GM12878 (cell line): ENCODE data around the gene ZNF407. TPM values are rescaled to one million over a fixed set of nuclear protein-coding genes. Genes with fewer than 3 reads are reported as not detected.

Experiments used
- BHLHE40 ChIP-seq, 2 experiments: fragments of 450-650 bp in 1 of 2; IDR thresholded peaks; 2 replicates each; pipeline ENCODE4 v1.6.1; 2011 to 2017; ENCODE audit warnings: low read depth in 2 of 2, borderline replicate concordance in 1 of 2, improper control_type of control experiment in 1 of 2, low read length in 1 of 2, mild to moderate bottlenecking in 1 of 2
- BMI1 ChIP-seq: fragments of 450-650 bp; IDR thresholded peaks from 2 replicates; pipeline ENCODE4 v1.6.1; 2016; ENCODE audit warnings: mild to moderate bottlenecking, moderate library complexity, borderline replicate concordance
- CHD2 ChIP-seq: IDR thresholded peaks from 2 replicates; pipeline ENCODE4 v1.6.1; 2011; ENCODE audit warnings: low read depth, low read length, improper control_type of control experiment, borderline replicate concordance
- CREM ChIP-seq: IDR thresholded peaks from 2 replicates; pipeline ENCODE4 v1.6.1; 2014; ENCODE audit warnings: antibody characterized with exemption, low read depth
- E2F8 ChIP-seq: fragments of 450-650 bp; IDR thresholded peaks from 2 replicates; pipeline ENCODE4 v1.6.1; 2018; ENCODE audit warnings: mild to moderate bottlenecking, low read depth, moderate library complexity; ENCODE audit not compliant: partially characterized antibody
- ELK1 ChIP-seq: IDR thresholded peaks from 2 replicates; pipeline ENCODE4 v1.6.1; 2012; ENCODE audit warnings: low read depth, low read length, improper control_type of control experiment
- ETV6 ChIP-seq, 2 experiments: fragments of 450-650 bp in 1 of 2; IDR thresholded peaks in 1 of 2; conservative IDR thresholded peaks in 1 of 2; 2 replicates each; pipeline ENCODE4 v1.6.1; 2014; ENCODE audit warnings: antibody characterized with exemption in 1 of 2, borderline replicate concordance in 1 of 2, low read depth in 1 of 2, mild to moderate bottlenecking in 1 of 2, moderate library complexity in 1 of 2
- GATAD2B ChIP-seq: fragments of 450-650 bp; conservative IDR thresholded peaks from 2 replicates; pipeline ENCODE4 v1.6.1; 2017; ENCODE audit warnings: low read depth, mild to moderate bottlenecking, moderate library complexity
- POLR2A ChIP-seq: IDR thresholded peaks from 2 replicates; pipeline ENCODE4 v1.6.1; 2011; ENCODE audit warnings: low read depth, mild to moderate bottlenecking, low read length
- RELA ChIP-seq: fragments of 450-650 bp; IDR thresholded peaks from 2 replicates; pipeline ENCODE4 v1.8.0; 2014; ENCODE audit warnings: borderline replicate concordance; ENCODE audit not compliant: partially characterized antibody
- SIN3A ChIP-seq: IDR thresholded peaks from 2 replicates; pipeline ENCODE4 v1.6.1; 2012; ENCODE audit warnings: low read depth, low read length, improper control_type of control experiment
- STAT3 ChIP-seq: IDR thresholded peaks from 2 replicates; pipeline ENCODE4 v1.6.1; 2011; ENCODE audit warnings: low read depth, low read length, improper control_type of control experiment
- ZZZ3 ChIP-seq: IDR thresholded peaks from 2 replicates; pipeline ENCODE4 v1.6.1; 2011; ENCODE audit warnings: low read depth; ENCODE audit not compliant: control insufficient read depth, insufficient read length
- polyA plus RNA-seq, 11 experiments: library from polyadenylated mRNA; depleted of rRNA in 4 of 11; unstranded in 6 of 11; stranded (reverse) in 5 of 11; fragments of >200 nt; fragmentation: Nextera tagmentation in 4 of 11; fragmentation: Illumina TruSeq in 1 of 11; extraction: Ambion mirVana in 4 of 11; extraction: Trizol in 1 of 11; gene quantifications; 1 replicate in 1 of 11; 2 replicates in 10 of 11; pipeline versions ENCODE4 v1.2.1 to v1.2.3, GENCODE V29; 2011 to 2016; ENCODE audit warnings: inconsistent platforms in 2 of 11, missing spikeins in 2 of 11, low read depth in 1 of 11
- total RNA-seq, 4 experiments: library from RNA; depleted of rRNA in 3 of 4; stranded (reverse); fragments of >200 nt in 3 of 4; fragmentation: Illumina TruSeq in 1 of 4; extraction: Trizol in 1 of 4; gene quantifications; 2 replicates each; pipeline versions ENCODE4 v1.2.1 to v1.2.3, GENCODE V29; 2013 to 2021
- TF ChIP-seq, protein P1 (sequence below): fragments of 450-650 bp; formaldehyde crosslinking; IDR thresholded peaks from 2 replicates; pipeline ENCODE4 v1.4.0; 2022; ENCODE audit warnings: mild to moderate bottlenecking, moderate library complexity
- TF ChIP-seq, protein P2 (sequence below): fragments of 150-350 bp; IDR thresholded peaks from 2 replicates; pipeline ENCODE4 v1.6.1; 2016; ENCODE audit warnings: low read depth, low read length
- TF ChIP-seq, protein P3 (sequence below): fragments of 450-650 bp; IDR thresholded peaks from 2 replicates; pipeline ENCODE4 v1.6.1; 2017; ENCODE audit warnings: low read depth, mild to moderate bottlenecking, moderate library complexity

Gene ZNF407
- total and polyA plus RNA-seq, 10 of the 15 experiments (the other 5 are each of a cell fraction or from before 2014, with no cell fraction given) = 0.69 to 11.6 (median 5.3) TPM

GRCh38 chr18:74597662-74598349 lies at the start of gene ZNF407 (continued):
- TF ChIP-seq, protein P1, sequence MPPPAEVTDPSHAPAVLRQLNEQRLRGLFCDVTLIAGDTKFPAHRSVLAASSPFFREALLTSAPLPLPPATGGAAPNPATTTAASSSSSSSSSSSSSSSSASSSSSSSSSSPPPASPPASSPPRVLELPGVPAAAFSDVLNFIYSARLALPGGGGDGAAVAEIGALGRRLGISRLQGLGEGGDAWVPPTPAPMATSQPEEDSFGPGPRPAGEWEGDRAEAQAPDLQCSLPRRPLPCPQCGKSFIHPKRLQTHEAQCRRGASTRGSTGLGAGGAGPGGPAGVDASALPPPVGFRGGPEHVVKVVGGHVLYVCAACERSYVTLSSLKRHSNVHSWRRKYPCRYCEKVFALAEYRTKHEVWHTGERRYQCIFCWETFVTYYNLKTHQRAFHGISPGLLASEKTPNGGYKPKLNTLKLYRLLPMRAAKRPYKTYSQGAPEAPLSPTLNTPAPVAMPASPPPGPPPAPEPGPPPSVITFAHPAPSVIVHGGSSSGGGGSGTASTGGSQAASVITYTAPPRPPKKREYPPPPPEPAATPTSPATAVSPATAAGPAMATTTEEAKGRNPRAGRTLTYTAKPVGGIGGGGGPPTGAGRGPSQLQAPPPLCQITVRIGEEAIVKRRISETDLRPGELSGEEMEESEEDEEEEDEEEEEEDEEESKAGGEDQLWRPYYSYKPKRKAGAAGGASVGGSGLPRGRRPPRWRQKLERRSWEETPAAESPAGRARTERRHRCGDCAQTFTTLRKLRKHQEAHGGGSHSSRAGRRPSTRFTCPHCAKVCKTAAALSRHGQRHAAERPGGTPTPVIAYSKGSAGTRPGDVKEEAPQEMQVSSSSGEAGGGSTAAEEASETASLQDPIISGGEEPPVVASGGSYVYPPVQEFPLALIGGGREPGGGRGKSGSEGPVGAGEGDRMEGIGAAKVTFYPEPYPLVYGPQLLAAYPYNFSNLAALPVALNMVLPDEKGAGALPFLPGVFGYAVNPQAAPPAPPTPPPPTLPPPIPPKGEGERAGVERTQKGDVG (CRISPR knock-in tag) = no peak
- peak; percentile 65; the same call in 1 of the 2 replicates for TF ChIP-seq CHD2
- no peak for TF ChIP-seq STAT3
- TF ChIP-seq BMI1 = no peak
- TF ChIP-seq CREM = 0 out of 2 replicates have a peak, but pooled peaks have one; percentile 4
- 0 out of 2 replicates have a peak, but pooled peaks have one; percentile 10 for TF ChIP-seq GATAD2B
- TF ChIP-seq, protein P2, sequence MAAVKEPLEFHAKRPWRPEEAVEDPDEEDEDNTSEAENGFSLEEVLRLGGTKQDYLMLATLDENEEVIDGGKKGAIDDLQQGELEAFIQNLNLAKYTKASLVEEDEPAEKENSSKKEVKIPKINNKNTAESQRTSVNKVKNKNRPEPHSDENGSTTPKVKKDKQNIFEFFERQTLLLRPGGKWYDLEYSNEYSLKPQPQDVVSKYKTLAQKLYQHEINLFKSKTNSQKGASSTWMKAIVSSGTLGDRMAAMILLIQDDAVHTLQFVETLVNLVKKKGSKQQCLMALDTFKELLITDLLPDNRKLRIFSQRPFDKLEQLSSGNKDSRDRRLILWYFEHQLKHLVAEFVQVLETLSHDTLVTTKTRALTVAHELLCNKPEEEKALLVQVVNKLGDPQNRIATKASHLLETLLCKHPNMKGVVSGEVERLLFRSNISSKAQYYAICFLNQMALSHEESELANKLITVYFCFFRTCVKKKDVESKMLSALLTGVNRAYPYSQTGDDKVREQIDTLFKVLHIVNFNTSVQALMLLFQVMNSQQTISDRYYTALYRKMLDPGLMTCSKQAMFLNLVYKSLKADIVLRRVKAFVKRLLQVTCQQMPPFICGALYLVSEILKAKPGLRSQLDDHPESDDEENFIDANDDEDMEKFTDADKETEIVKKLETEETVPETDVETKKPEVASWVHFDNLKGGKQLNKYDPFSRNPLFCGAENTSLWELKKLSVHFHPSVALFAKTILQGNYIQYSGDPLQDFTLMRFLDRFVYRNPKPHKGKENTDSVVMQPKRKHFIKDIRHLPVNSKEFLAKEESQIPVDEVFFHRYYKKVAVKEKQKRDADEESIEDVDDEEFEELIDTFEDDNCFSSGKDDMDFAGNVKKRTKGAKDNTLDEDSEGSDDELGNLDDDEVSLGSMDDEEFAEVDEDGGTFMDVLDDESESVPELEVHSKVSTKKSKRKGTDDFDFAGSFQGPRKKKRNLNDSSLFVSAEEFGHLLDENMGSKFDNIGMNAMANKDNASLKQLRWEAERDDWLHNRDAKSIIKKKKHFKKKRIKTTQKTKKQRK = peak; percentile 58
- TF ChIP-seq RELA = peak; percentile 57
- no peak for TF ChIP-seq BHLHE40 (IDR thresholded peaks at IDR 0.05; ENCODE audit: borderline replicate concordance in 1 of 2, low read depth in 2 of 2, low read length in 1 of 2)
- TF ChIP-seq POLR2A = peak; percentile 70; the same call in 1 of the 2 replicates
- no peak for TF ChIP-seq ZZZ3
- TF ChIP-seq SIN3A = peak; percentile 33; the same call in 1 of the 2 replicates
- TF ChIP-seq E2F8 = peak; percentile 90
- no peak for TF ChIP-seq ETV6 (conservative IDR thresholded peaks at IDR 0.05 in 1 of 2, IDR thresholded peaks at IDR 0.05 in 1 of 2; ENCODE audit: borderline replicate concordance in 1 of 2, low read depth in 1 of 2)
- TF ChIP-seq, protein P3, sequence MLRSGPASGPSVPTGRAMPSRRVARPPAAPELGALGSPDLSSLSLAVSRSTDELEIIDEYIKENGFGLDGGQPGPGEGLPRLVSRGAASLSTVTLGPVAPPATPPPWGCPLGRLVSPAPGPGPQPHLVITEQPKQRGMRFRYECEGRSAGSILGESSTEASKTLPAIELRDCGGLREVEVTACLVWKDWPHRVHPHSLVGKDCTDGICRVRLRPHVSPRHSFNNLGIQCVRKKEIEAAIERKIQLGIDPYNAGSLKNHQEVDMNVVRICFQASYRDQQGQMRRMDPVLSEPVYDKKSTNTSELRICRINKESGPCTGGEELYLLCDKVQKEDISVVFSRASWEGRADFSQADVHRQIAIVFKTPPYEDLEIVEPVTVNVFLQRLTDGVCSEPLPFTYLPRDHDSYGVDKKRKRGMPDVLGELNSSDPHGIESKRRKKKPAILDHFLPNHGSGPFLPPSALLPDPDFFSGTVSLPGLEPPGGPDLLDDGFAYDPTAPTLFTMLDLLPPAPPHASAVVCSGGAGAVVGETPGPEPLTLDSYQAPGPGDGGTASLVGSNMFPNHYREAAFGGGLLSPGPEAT = peak; percentile 95
- peak; percentile 65; the same call in 1 of the 2 replicates for TF ChIP-seq ELK1
